ENCODE measurements around the gene SRMS. TPM values are rescaled to one million over a fixed set of nuclear protein-coding genes. Genes with fewer than 3 reads are reported as not detected.
A peak's percentile ranks its signal among the peaks of the same experiment; 100 is the strongest.

SRMS gene
- total RNA-seq, 1 experiment from 2014 or later: 3.2 TPM

DNA sequence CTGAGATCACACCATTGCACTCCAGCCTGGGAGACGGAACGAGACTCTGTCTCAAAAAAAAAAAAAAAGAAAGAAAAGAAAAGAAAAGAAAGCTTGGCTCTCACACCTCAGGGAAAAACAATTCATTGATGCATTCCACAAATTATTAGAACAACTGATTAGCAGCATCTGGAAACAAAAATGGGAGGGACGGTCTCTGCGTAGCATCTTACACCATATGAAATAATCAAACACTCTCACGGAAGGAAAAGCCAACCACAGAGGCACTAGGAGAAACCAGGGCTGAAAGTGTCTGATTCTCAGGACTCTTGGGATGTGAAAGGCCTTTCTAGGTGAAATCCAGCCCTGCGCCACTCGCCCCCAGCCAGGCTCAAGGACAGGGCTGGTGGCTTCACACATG, 28.8 kb upstream of the SRMS start:
- Histone ChIP-seq H3K4me3 (replicated peaks in 1 of 2; ENCODE audit: low read depth in 1 of 2, low read length in 2 of 2) (no peak overlapping the region), H3K9ac (ENCODE audit: low read length) (no peak overlapping the region), H3K9me2 (ENCODE audit: insufficient read depth) (no peaks in the 10 kb centered on the region), H3K4me2 (ENCODE audit: low read length) (no peak overlapping the region), H3K9me3 (ENCODE audit: control insufficient read depth in 1 of 2, insufficient read depth in 1 of 2, low read depth in 1 of 2, low read length in 2 of 2) (no peaks in the 10 kb centered on the region), H4K20me1 (ENCODE audit: insufficient read depth) (no peaks in the 10 kb centered on the region), H2AFZ (ENCODE audit: low read depth, low read length, poor library complexity, severe bottlenecking) (peak overlapping the region; percentile 16), H3K4me1 (ENCODE audit: control insufficient read depth in 1 of 2, insufficient read depth in 2 of 2, low read length in 2 of 2) (peaks cover 12 to 35% of the 10 kb centered on the region in 2 experiments), H3K36me3 (ENCODE audit: control insufficient read depth in 1 of 2, insufficient read depth in 2 of 2, low read length in 2 of 2) (no peaks in the 10 kb centered on the region), H3K79me2 (ENCODE audit: insufficient read depth, low read length) (peaks cover 4% of the 10 kb centered on the region; the same call in 1 of the 2 replicates), H3K27me3 (ENCODE audit: insufficient read depth, low read length) (no peaks in the 10 kb centered on the region), H3K27ac (ENCODE audit: low read depth, low read length) (no peak overlapping the region)
- CTCF ChIA-PET: no interaction called here
- BruUV-seq (replicated peaks): no TSS peak
- DNase-seq (ENCODE audit: low read depth, low spot score) (no peak), ATAC-seq (no peak)
- intact Hi-C loops (cut with micrococcal nuclease): loop anchor here (10.0 kb wide), 1 partner anchor 48 kb away; the partner anchor contains the start of gene GMEB2
- POLR2A ChIA-PET: no interaction called here
- RAD21 ChIA-PET (ENCODE audit: low non-redundant PET in 1 of 2, low total read pairs in 2 of 2, uncharacterized antibody in 2 of 2, unreplicated experiment in 2 of 2): interaction anchor here in 1 of 2 experiments (0.6 kb wide), 2 partner anchors 160 to 463 kb away, joined by 3 to 4 read pairs; partner anchors contain the start of gene LIME1
- TF ChIP-seq POLR2A (IDR thresholded peaks at IDR 0.05; ENCODE audit: borderline replicate concordance, extremely low read depth, insufficient read depth, insufficient read length): no peak
- TF ChIP-seq EGR1 (IDR thresholded peaks at IDR 0.05; ENCODE audit: low read depth): no peak
- no peak for TF ChIP-seq RAD21 (IDR thresholded peaks at IDR 0.05; ENCODE audit: low read depth)
- TF ChIP-seq YY1 (IDR thresholded peaks at IDR 0.05; ENCODE audit: extremely low read depth, insufficient replicate concordance, low read depth, low read length): no peak
- TF ChIP-seq EZH2phosphoT487 (IDR thresholded peaks at IDR 0.05; ENCODE audit: borderline replicate concordance): no peak
- TF ChIP-seq, protein P1, sequence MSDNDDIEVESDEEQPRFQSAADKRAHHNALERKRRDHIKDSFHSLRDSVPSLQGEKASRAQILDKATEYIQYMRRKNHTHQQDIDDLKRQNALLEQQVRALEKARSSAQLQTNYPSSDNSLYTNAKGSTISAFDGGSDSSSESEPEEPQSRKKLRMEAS (IDR thresholded peaks at IDR 0.05): no peak
- no peak for TF ChIP-seq TCF7L2 (IDR thresholded peaks at IDR 0.05; ENCODE audit: borderline replicate concordance, extremely low read depth, insufficient read depth, insufficient read length)
- TF ChIP-seq CBX3 (IDR thresholded peaks at IDR 0.05; ENCODE audit: low read depth): no peak
- no peak for TF ChIP-seq SP1 (IDR thresholded peaks at IDR 0.05; ENCODE audit: low read depth)
- TF ChIP-seq FOSL1 (IDR thresholded peaks at IDR 0.05; ENCODE audit: low read depth): no peak
- TF ChIP-seq ZNF274 (IDR thresholded peaks at IDR 0.05; ENCODE audit: low read depth, low read length): no peak
- TF ChIP-seq, protein P2, sequence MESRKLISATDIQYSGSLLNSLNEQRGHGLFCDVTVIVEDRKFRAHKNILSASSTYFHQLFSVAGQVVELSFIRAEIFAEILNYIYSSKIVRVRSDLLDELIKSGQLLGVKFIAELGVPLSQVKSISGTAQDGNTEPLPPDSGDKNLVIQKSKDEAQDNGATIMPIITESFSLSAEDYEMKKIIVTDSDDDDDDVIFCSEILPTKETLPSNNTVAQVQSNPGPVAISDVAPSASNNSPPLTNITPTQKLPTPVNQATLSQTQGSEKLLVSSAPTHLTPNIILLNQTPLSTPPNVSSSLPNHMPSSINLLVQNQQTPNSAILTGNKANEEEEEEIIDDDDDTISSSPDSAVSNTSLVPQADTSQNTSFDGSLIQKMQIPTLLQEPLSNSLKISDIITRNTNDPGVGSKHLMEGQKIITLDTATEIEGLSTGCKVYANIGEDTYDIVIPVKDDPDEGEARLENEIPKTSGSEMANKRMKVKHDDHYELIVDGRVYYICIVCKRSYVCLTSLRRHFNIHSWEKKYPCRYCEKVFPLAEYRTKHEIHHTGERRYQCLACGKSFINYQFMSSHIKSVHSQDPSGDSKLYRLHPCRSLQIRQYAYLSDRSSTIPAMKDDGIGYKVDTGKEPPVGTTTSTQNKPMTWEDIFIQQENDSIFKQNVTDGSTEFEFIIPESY (IDR thresholded peaks at IDR 0.05; ENCODE audit: extremely low read depth, insufficient replicate concordance, low read length): no peak
- TF ChIP-seq SIN3A (IDR thresholded peaks at IDR 0.05; ENCODE audit: low read depth): no peak
- no peak for TF ChIP-seq ELF1 (IDR thresholded peaks at IDR 0.05; ENCODE audit: borderline replicate concordance, low read depth)
- TF ChIP-seq, protein P3, sequence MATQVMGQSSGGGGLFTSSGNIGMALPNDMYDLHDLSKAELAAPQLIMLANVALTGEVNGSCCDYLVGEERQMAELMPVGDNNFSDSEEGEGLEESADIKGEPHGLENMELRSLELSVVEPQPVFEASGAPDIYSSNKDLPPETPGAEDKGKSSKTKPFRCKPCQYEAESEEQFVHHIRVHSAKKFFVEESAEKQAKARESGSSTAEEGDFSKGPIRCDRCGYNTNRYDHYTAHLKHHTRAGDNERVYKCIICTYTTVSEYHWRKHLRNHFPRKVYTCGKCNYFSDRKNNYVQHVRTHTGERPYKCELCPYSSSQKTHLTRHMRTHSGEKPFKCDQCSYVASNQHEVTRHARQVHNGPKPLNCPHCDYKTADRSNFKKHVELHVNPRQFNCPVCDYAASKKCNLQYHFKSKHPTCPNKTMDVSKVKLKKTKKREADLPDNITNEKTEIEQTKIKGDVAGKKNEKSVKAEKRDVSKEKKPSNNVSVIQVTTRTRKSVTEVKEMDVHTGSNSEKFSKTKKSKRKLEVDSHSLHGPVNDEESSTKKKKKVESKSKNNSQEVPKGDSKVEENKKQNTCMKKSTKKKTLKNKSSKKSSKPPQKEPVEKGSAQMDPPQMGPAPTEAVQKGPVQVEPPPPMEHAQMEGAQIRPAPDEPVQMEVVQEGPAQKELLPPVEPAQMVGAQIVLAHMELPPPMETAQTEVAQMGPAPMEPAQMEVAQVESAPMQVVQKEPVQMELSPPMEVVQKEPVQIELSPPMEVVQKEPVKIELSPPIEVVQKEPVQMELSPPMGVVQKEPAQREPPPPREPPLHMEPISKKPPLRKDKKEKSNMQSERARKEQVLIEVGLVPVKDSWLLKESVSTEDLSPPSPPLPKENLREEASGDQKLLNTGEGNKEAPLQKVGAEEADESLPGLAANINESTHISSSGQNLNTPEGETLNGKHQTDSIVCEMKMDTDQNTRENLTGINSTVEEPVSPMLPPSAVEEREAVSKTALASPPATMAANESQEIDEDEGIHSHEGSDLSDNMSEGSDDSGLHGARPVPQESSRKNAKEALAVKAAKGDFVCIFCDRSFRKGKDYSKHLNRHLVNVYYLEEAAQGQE (IDR thresholded peaks at IDR 0.05; ENCODE audit: low read depth): no peak
- TF ChIP-seq, protein P4, sequence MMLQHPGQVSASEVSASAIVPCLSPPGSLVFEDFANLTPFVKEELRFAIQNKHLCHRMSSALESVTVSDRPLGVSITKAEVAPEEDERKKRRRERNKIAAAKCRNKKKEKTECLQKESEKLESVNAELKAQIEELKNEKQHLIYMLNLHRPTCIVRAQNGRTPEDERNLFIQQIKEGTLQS (IDR thresholded peaks at IDR 0.05): no peak
- no peak for TF ChIP-seq POLR2AphosphoS5 (IDR thresholded peaks at IDR 0.05; ENCODE audit: low read depth, low read length)
